Loucy (cell line): ENCODE results near the gene RAB19.

ENCODE experiments used
- H2AFZ ChIP-seq: fragments of 200-600 bp; sonication (generic); 2 replicates; pipeline ENCODE4 v1.6.0; 2016; ENCODE audit warnings: antibody characterized with exemption, mild to moderate bottlenecking, low read length, moderate library complexity
- H3F3A ChIP-seq: fragments of 200-600 bp; 2 replicates; pipeline ENCODE4 v1.6.0; 2016; ENCODE audit warnings: antibody characterized with exemption, low read depth, mild to moderate bottlenecking
- H3K27me3 ChIP-seq: fragments of 200-600 bp; sonication (generic); 2 replicates; pipeline ENCODE4 v1.6.1; 2014; ENCODE audit warnings: low read length, mild to moderate bottlenecking; ENCODE audit not compliant: insufficient read depth, poor library complexity, severe bottlenecking
- H3K36me3 ChIP-seq: fragments of 200-600 bp; sonication (generic); 2 replicates; pipeline ENCODE4 v1.6.1; 2016; ENCODE audit warnings: low read length; ENCODE audit not compliant: insufficient read depth
- H3K4me1 ChIP-seq: fragments of 200-600 bp; sonication (generic); 2 replicates; pipeline ENCODE4 v1.5.1; 2014; ENCODE audit warnings: low read length, mild to moderate bottlenecking; ENCODE audit not compliant: insufficient read depth, poor library complexity, severe bottlenecking
- H3K4me2 ChIP-seq: fragments of 200-600 bp; sonication (generic); 2 replicates; pipeline ENCODE4 v1.6.0; 2014; ENCODE audit warnings: antibody characterized with exemption, low read length, low read depth, mild to moderate bottlenecking; ENCODE audit not compliant: poor library complexity, severe bottlenecking
- H3K4me3 ChIP-seq: fragments of 200-600 bp; sonication (generic); 2 replicates; pipeline ENCODE4 v1.5.1; 2014; ENCODE audit warnings: low read length, mild to moderate bottlenecking, mixed read lengths; ENCODE audit not compliant: poor library complexity, severe bottlenecking
- H3K79me2 ChIP-seq: fragments of 200-600 bp; sonication (generic); 2 replicates; pipeline ENCODE4 v1.6.1; 2014; ENCODE audit warnings: low read length; ENCODE audit not compliant: insufficient read depth
- H3K9ac ChIP-seq: fragments of 200-600 bp; sonication (generic); 2 replicates; pipeline ENCODE4 v1.6.0; 2014; ENCODE audit warnings: mild to moderate bottlenecking, low read depth, low read length, moderate library complexity; ENCODE audit not compliant: poor library complexity, severe bottlenecking
- H3K9me2 ChIP-seq: fragments of 200-600 bp; sonication (generic); replicated peaks from 2 replicates; pipeline ENCODE4 v1.6.1; 2016; ENCODE audit warnings: low read depth, low read length, mixed read lengths
- H3K9me3 ChIP-seq: fragments of 200-600 bp; sonication (generic); 2 replicates; pipeline ENCODE4 v1.6.1; 2014; ENCODE audit warnings: mild to moderate bottlenecking, antibody characterized with exemption, low read length, low read depth; ENCODE audit not compliant: insufficient read depth
- H4K20me1 ChIP-seq: fragments of 200-600 bp; sonication (generic); 2 replicates; pipeline ENCODE4 v1.6.0; 2014; ENCODE audit warnings: antibody characterized with exemption, low read length, mild to moderate bottlenecking; ENCODE audit not compliant: insufficient read depth, poor library complexity, severe bottlenecking
- CTCF ChIP-seq: fragments of 200-600 bp; sonication (generic); conservative IDR thresholded peaks from 2 replicates; pipeline ENCODE4 v1.5.1; 2014; ENCODE audit warnings: mild to moderate bottlenecking, antibody characterized with exemption, low read length
- EZH2phosphoT487 ChIP-seq: fragments of 200-600 bp; IDR thresholded peaks from 2 replicates; pipeline ENCODE4 v1.6.1; 2018; ENCODE audit warnings: antibody characterized with exemption, mild to moderate bottlenecking, moderate library complexity, borderline replicate concordance

Gene RAB19

GRCh38 chr7:140403878-140404564 lies at the start of gene RAB19:
RAB19 (plus strand) TSS chr7:140404058; CDS start chr7:140407647, 3,589 bp downstream.
- Histone ChIP-seq H3K4me3 (peak within 1 kb of the TSS; percentile 67), H3K4me2 (peak within 1 kb of the TSS; percentile 72), H2AFZ (peak within 1 kb of the TSS; percentile 89), H4K20me1 (no peaks in the 10 kb centered on the region), H3K27me3 (no peaks in the 10 kb centered on the region), H3K9me3 (no peaks in the 10 kb centered on the region), H3K9ac (no peak within 1 kb of the TSS), H3F3A (no peaks in the 10 kb centered on the region), H3K79me2 (no peaks in the 10 kb centered on the region), H3K9me2 (no peaks in the 10 kb centered on the region), H3K36me3 (no peaks in the 10 kb centered on the region), H3K4me1 (peaks cover 2% of the 10 kb centered on the region)
- TF ChIP-seq CTCF (no peak), EZH2phosphoT487 (no peak)

GRCh38 chr7:140358024-140358411 lies 45.8 kb upstream of the RAB19 start:
- H4K20me1 ChIP-seq = no peaks in the 10 kb centered on the region
- H3K9ac ChIP-seq = no peak overlapping the region
- no peaks in the 10 kb centered on the region for H3K27me3 ChIP-seq
- H3K4me3 ChIP-seq = no peak overlapping the region
- H3K36me3 ChIP-seq = peaks cover 22% of the 10 kb centered on the region; the same call in 1 of the 2 replicates
- H3K9me3 ChIP-seq = no peaks in the 10 kb centered on the region
- H3K4me1 ChIP-seq = peaks cover 12% of the 10 kb centered on the region
- H3K4me2 ChIP-seq = peak overlapping the region; percentile 27
- no peaks in the 10 kb centered on the region for H3F3A ChIP-seq
- no peaks in the 10 kb centered on the region for H3K79me2 ChIP-seq
- no peak overlapping the region for H2AFZ ChIP-seq
- H3K9me2 ChIP-seq = no peaks in the 10 kb centered on the region
- TF ChIP-seq CTCF (no peak), EZH2phosphoT487 (no peak)

- H3K9me3 ChIP-seq = no peaks in the 10 kb centered on the region
- no peaks in the 10 kb centered on the region for H4K20me1 ChIP-seq
- no peak for TF ChIP-seq CTCF
- no peak for TF ChIP-seq EZH2phosphoT487
- peak overlapping the region; percentile 27 for H3K4me2 ChIP-seq
- no peak overlapping the region for H3K4me3 ChIP-seq
- H2AFZ ChIP-seq = no peak overlapping the region
- H3K9ac ChIP-seq = no peak overlapping the region
- H3K79me2 ChIP-seq = no peaks in the 10 kb centered on the region
- H3K36me3 ChIP-seq = peaks cover 22% of the 10 kb centered on the region; the same call in 1 of the 2 replicates
- no peaks in the 10 kb centered on the region for H3K27me3 ChIP-seq
- H3K9me2 ChIP-seq = no peaks in the 10 kb centered on the region
- H3K4me1 ChIP-seq = peaks cover 12% of the 10 kb centered on the region
- no peaks in the 10 kb centered on the region for H3F3A ChIP-seq
Measured at GRCh38 chr7:140358412-140359051, 45.3 kb upstream of the RAB19 start.
